NCI-H146 (cell line): ENCODE results near the gene PHF3.
"Not testable (repeated sequence)": the region's sequence is repeated elsewhere in the genome, so short reads cannot be mapped to it uniquely, and the experiment has no call there.

Source experiments
- DNase-seq: peaks from one replicate; lab custom pipeline; 2025; lab: John Stamatoyannopoulos, UW

The PHF3 gene

GRCh38 chr6:63706630-63707029 is 71.0 kb downstream of the PHF3 start:
- DNase-seq = no peak

GRCh38 chr6:63708631-63709030 is 73.0 kb downstream of the PHF3 start:
- DNase-seq = no peak

GRCh38 chr6:63709148-63709547 is 73.5 kb downstream of the PHF3 start:
- DNase-seq = no peak

GRCh38 chr6:63713332-63713731 is 77.7 kb downstream of the PHF3 start:
- no peak for DNase-seq

GRCh38 chr6:63714091-63714490 is 78.5 kb downstream of the PHF3 start:
- no peak for DNase-seq

GRCh38 chr6:63716169-63716568 is 80.6 kb downstream of the PHF3 start:
- DNase-seq = no peak

- no peak for DNase-seq
Measured at GRCh38 chr6:63721181-63721580, 85.6 kb downstream of the PHF3 start.

- no peak for DNase-seq
Measured at GRCh38 chr6:63724721-63725120, 89.1 kb downstream of the PHF3 start.

- no peak for DNase-seq
Measured at GRCh38 chr6:63730311-63730710, 94.7 kb downstream of the PHF3 start.

- no peak for DNase-seq
Measured at GRCh38 chr6:63731930-63732329, 96.3 kb downstream of the PHF3 start.

- DNase-seq = no peak
Measured at GRCh38 chr6:63732336-63732735, 96.7 kb downstream of the PHF3 start.

GRCh38 chr6:63734923-63735322 is 99.3 kb downstream of the PHF3 start:
- no peak for DNase-seq

GRCh38 chr6:63738190-63738589 is 102.6 kb downstream of the PHF3 start:
- DNase-seq = not testable (repeated sequence)

GRCh38 chr6:63739094-63739687 is 103.6 kb downstream of the PHF3 start:
- DNase-seq = no peak

GRCh38 chr6:63740709-63741108 is 105.1 kb downstream of the PHF3 start:
- no peak for DNase-seq

GRCh38 chr6:63742060-63742459 is 106.5 kb downstream of the PHF3 start:
- no peak for DNase-seq

GRCh38 chr6:63743691-63744090 is 108.1 kb downstream of the PHF3 start:
- DNase-seq = no peak

GRCh38 chr6:63744810-63745209 is 109.2 kb downstream of the PHF3 start:
- no peak for DNase-seq

GRCh38 chr6:63745784-63746183 is 110.2 kb downstream of the PHF3 start:
- DNase-seq = no peak

- DNase-seq = no peak
Measured at GRCh38 chr6:63750400-63750799, 114.8 kb downstream of the PHF3 start.

- not testable (repeated sequence) for DNase-seq
Measured at GRCh38 chr6:63757275-63757674, 121.7 kb downstream of the PHF3 start.

GRCh38 chr6:63757826-63758225 is 122.2 kb downstream of the PHF3 start:
- no peak for DNase-seq

- DNase-seq = no peak
Measured at GRCh38 chr6:63759605-63760105, 124.1 kb downstream of the PHF3 start.

- no peak for DNase-seq
Measured at GRCh38 chr6:63760199-63760598, 124.6 kb downstream of the PHF3 start.
